H1 (cell line): ENCODE results near the gene CUL1. TPM values are rescaled to one million over a fixed set of nuclear protein-coding genes. Genes with fewer than 3 reads are reported as not detected.

Experiments
- CTCF ChIA-PET: fragments of 300-600 bp; sonication (Branson Sonifier 250); formaldehyde crosslinking; loops from one replicate; lab custom pipeline; 2021; ENCODE audit not compliant: partially characterized antibody; lab: Charles Lee
- POLR2A ChIA-PET: fragments of 300-600 bp; sonication (Branson Sonifier 250); formaldehyde crosslinking; loops from one replicate; lab custom pipeline; 2021; ENCODE audit warnings: inconsistent platforms; ENCODE audit not compliant: partially characterized antibody; lab: Charles Lee
- DNase-seq, 2 experiments: peaks; one replicate each; pipeline versions ENCODE4 v3.0.0 to v3.0.0-alpha.2; 2010 to 2022; ENCODE audit warnings: low spot score in 2 of 2, low read depth in 1 of 2, mixed read lengths in 1 of 2
- FAIRE-seq: peaks from 2 replicates; lab custom pipeline; 2011; peaks lifted over from hg19 to GRCh38; lab: Jason Lieb, UNC
- H2AFZ ChIP-seq: 2 replicates; pipeline ENCODE4 v1.8.1; 2012; ENCODE audit warnings: low read length, inconsistent platforms
- H2AK5ac ChIP-seq: 2 replicates; pipeline ENCODE4 v1.6.1; 2013; ENCODE audit warnings: low read depth, low read length
- H2BK120ac ChIP-seq: replicated peaks from 2 replicates; pipeline ENCODE3; 2013; ENCODE audit warnings: low read depth, low read length, inconsistent platforms
- H2BK12ac ChIP-seq: 2 replicates; pipeline ENCODE4 v1.6.1; 2013; ENCODE audit warnings: low read depth, low read length
- H2BK15ac ChIP-seq: 2 replicates; pipeline ENCODE4 v1.6.1; 2013; ENCODE audit warnings: low read length
- H2BK20ac ChIP-seq: 2 replicates; pipeline ENCODE4 v1.6.1; 2013; ENCODE audit warnings: low read length
- H2BK5ac ChIP-seq: 2 replicates; pipeline ENCODE4 v1.6.1; 2013; ENCODE audit warnings: low read depth, low read length
- H3K14ac ChIP-seq: 2 replicates; pipeline ENCODE4 v1.6.1; 2013; ENCODE audit warnings: inconsistent platforms; ENCODE audit not compliant: insufficient read length
- H3K18ac ChIP-seq: 2 replicates; pipeline ENCODE4 v1.6.1; 2013; ENCODE audit warnings: low read length; ENCODE audit errors: extremely low read depth
- H3K23ac ChIP-seq: 2 replicates; pipeline ENCODE4 v1.6.1; 2013; ENCODE audit warnings: inconsistent platforms; ENCODE audit not compliant: insufficient read length
- H3K23me2 ChIP-seq: 2 replicates; pipeline ENCODE4 v1.6.1; 2013; ENCODE audit warnings: low read depth, low read length
- H3K27ac ChIP-seq: 2 replicates; pipeline ENCODE4 v1.6.1; 2011; ENCODE audit warnings: low read depth, low read length, inconsistent platforms
- H3K27me3 ChIP-seq, 4 experiments: replicated peaks in 1 of 4; 1 replicate in 1 of 4; 2 replicates in 3 of 4; pipeline versions ENCODE4 v1.6.1 to v1.8.1; 2011 to 2013; ENCODE audit warnings: low read length in 3 of 4, mild to moderate bottlenecking in 3 of 4, inconsistent platforms in 2 of 4, mixed read lengths in 2 of 4, moderate library complexity in 1 of 4; ENCODE audit not compliant: control insufficient read depth in 3 of 4, insufficient read depth in 3 of 4; ENCODE audit errors: extremely low read depth in 1 of 4
- H3K36me3 ChIP-seq, 4 experiments: 2 replicates each; pipeline versions ENCODE4 v1.6.1 to v1.8.1; 2011 to 2013; ENCODE audit warnings: mild to moderate bottlenecking in 4 of 4, low read length in 3 of 4, moderate library complexity in 2 of 4, control low read depth in 1 of 4, inconsistent platforms in 1 of 4; ENCODE audit not compliant: insufficient read depth in 4 of 4, control insufficient read depth in 2 of 4
- H3K4ac ChIP-seq: replicated peaks from 2 replicates; pipeline ENCODE3; 2013; ENCODE audit warnings: low read length, low read depth, mixed read lengths, inconsistent platforms; ENCODE audit not compliant: insufficient read length
- H3K4me1 ChIP-seq, 4 experiments: replicated peaks in 1 of 4; 1 replicate in 1 of 4; 2 replicates in 3 of 4; pipeline versions ENCODE4 v1.6.1 to v1.8.1; 2011 to 2013; ENCODE audit warnings: low read length in 3 of 4, inconsistent platforms in 2 of 4, mixed read lengths in 1 of 4; ENCODE audit not compliant: insufficient read depth in 4 of 4, control insufficient read depth in 3 of 4
- H3K4me2 ChIP-seq, 2 experiments: 2 replicates each; pipeline versions ENCODE4 v1.6.1 to v1.8.1; 2011 to 2013; ENCODE audit warnings: low read depth in 2 of 2, low read length in 2 of 2, control low read depth in 1 of 2, inconsistent platforms in 1 of 2, mild to moderate bottlenecking in 1 of 2; ENCODE audit not compliant: insufficient read depth in 1 of 2
- H3K4me3 ChIP-seq, 4 experiments: fragments of 200-600, 300-600 bp in 1 of 4; sonication (generic), shearing (Covaris generic), sonication (Bioruptor Twin) in 1 of 4; 2 replicates each; pipeline versions ENCODE4 v1.5.1 to v1.8.1; 2011 to 2016; ENCODE audit warnings: low read length in 4 of 4, low read depth in 3 of 4, control low read depth in 2 of 4, inconsistent platforms in 2 of 4, mild to moderate bottlenecking in 2 of 4, mixed read lengths in 1 of 4, moderate library complexity in 1 of 4; ENCODE audit not compliant: insufficient read depth in 2 of 4; ENCODE audit errors: extremely low read depth in 1 of 4
- H3K56ac ChIP-seq: replicated peaks from 2 replicates; pipeline ENCODE3; 2013; ENCODE audit warnings: low read depth, mild to moderate bottlenecking, mixed read lengths, low read length, inconsistent platforms; ENCODE audit not compliant: insufficient read length
- H3K79me1 ChIP-seq: 2 replicates; pipeline ENCODE4 v1.6.1; 2013; ENCODE audit warnings: low read depth, low read length, control low read depth
- H3K79me2 ChIP-seq, 2 experiments: 2 replicates each; pipeline versions ENCODE4 v1.6.1 to v1.8.1; 2012 to 2013; ENCODE audit warnings: low read length in 2 of 2, mild to moderate bottlenecking in 2 of 2, inconsistent platforms in 1 of 2; ENCODE audit not compliant: insufficient read depth in 2 of 2, control insufficient read depth in 1 of 2
- H3K9ac ChIP-seq, 4 experiments: replicated peaks in 1 of 4; 1 replicate in 1 of 4; 2 replicates in 3 of 4; pipeline versions ENCODE4 v1.6.1 to v1.8.1; 2011 to 2013; ENCODE audit warnings: low read depth in 3 of 4, low read length in 3 of 4, control low read depth in 2 of 4, mild to moderate bottlenecking in 2 of 4, moderate library complexity in 2 of 4, inconsistent platforms in 1 of 4; ENCODE audit errors: extremely low read depth in 1 of 4
- H3K9me3 ChIP-seq, 2 experiments: 2 replicates each; pipeline versions ENCODE4 v1.6.1 to v1.8.1; 2012 to 2013; ENCODE audit warnings: mild to moderate bottlenecking in 2 of 2, moderate library complexity in 2 of 2, control low read depth in 1 of 2, inconsistent platforms in 1 of 2, low read depth in 1 of 2, low read length in 1 of 2, mixed read lengths in 1 of 2; ENCODE audit not compliant: insufficient read depth in 2 of 2
- H4K20me1 ChIP-seq, 2 experiments: replicated peaks in 1 of 2; 2 replicates each; pipeline versions ENCODE3 to v1.8.1; 2011 to 2013; ENCODE audit warnings: inconsistent platforms in 2 of 2, low read length in 2 of 2, mild to moderate bottlenecking in 1 of 2; ENCODE audit not compliant: insufficient read depth in 2 of 2, control insufficient read depth in 1 of 2
- H4K5ac ChIP-seq: 2 replicates; pipeline ENCODE4 v1.6.1; 2013; ENCODE audit warnings: low read length, low read depth, mixed read lengths, inconsistent platforms; ENCODE audit not compliant: insufficient read length
- H4K8ac ChIP-seq: 2 replicates; pipeline ENCODE4 v1.8.0; 2013; ENCODE audit warnings: mild to moderate bottlenecking, moderate library complexity, low read length, inconsistent platforms; ENCODE audit not compliant: insufficient read depth; ENCODE audit errors: extremely low read depth
- H4K91ac ChIP-seq: replicated peaks from 2 replicates; pipeline ENCODE3; 2013; ENCODE audit warnings: low read length, mixed read lengths, inconsistent platforms; ENCODE audit not compliant: insufficient read length
- CHD2 ChIP-seq: IDR thresholded peaks from 2 replicates; pipeline ENCODE4 v1.6.1; 2012; ENCODE audit warnings: low read length, improper control_type of control experiment
- HDAC6 ChIP-seq: IDR thresholded peaks from one replicate; pipeline ENCODE4 v1.7.1; 2012; ENCODE audit warnings: low read depth, mild to moderate bottlenecking, inconsistent platforms, low read length, moderate library complexity
- RAD21 ChIP-seq, 2 experiments: IDR thresholded peaks in 1 of 2; conservative IDR thresholded peaks in 1 of 2; 2 replicates each; pipeline ENCODE4 v1.6.1; 2011; ENCODE audit warnings: low read depth in 2 of 2, low read length in 2 of 2, improper control_type of control experiment in 1 of 2, inconsistent platforms in 1 of 2, mild to moderate bottlenecking in 1 of 2, moderate library complexity in 1 of 2
- RBBP5 ChIP-seq: IDR thresholded peaks from 2 replicates; pipeline ENCODE4 v1.7.1; 2012; ENCODE audit warnings: low read depth, mild to moderate bottlenecking, inconsistent platforms, low read length, moderate library complexity, borderline replicate concordance
- WGBS, 2 experiments: shearing (Covaris generic) in 1 of 2; methylation state at CpG; one replicate each; pipeline versions ENCODE4 v1.1.6 to v1.1.7; 2013 to 2015; ENCODE audit warnings: low lambda C conversion rate in 2 of 2, mixed read lengths in 2 of 2, inconsistent platforms in 1 of 2, low coverage in 1 of 2, missing lambda C conversion rate in 1 of 2; ENCODE audit not compliant: insufficient replicate concordance in 2 of 2, insufficient coverage in 1 of 2, insufficient read length in 1 of 2; ENCODE audit errors: extremely low coverage in 1 of 2, missing lambda C conversion rate in 1 of 2; 5-methylcytosine and 5-hydroxymethylcytosine counted together
- polyA plus RNA-seq, 7 experiments: library from polyadenylated mRNA; depleted of rRNA in 3 of 7; stranded (reverse) in 5 of 7; unstranded in 2 of 7; fragments of >200 nt in 5 of 7; fragments of 200-250 nt in 2 of 7; gene quantifications; 1 replicate in 5 of 7; 2 replicates in 1 of 7; 4 replicates in 1 of 7; pipeline versions ENCODE4 v1.2.1 to v1.2.3, GENCODE V29; 2011 to 2013; ENCODE audit warnings: missing spikeins in 2 of 7, mixed read lengths in 2 of 7
- total RNA-seq: library from RNA; stranded (reverse); fragmentation: NEBNext Ultra II Directional; extraction: Animal tissue kit (Norgen Biotek cat#: 25700); gene quantifications from 2 replicates; pipeline ENCODE4 v1.2.1, GENCODE V29; 2021

The CUL1 gene
- total and polyA plus RNA-seq, 2 of the 8 experiments (the other 6 are each of a cell fraction or from before 2014, with no cell fraction given) = 33.0 to 77.3 TPM

DNA sequence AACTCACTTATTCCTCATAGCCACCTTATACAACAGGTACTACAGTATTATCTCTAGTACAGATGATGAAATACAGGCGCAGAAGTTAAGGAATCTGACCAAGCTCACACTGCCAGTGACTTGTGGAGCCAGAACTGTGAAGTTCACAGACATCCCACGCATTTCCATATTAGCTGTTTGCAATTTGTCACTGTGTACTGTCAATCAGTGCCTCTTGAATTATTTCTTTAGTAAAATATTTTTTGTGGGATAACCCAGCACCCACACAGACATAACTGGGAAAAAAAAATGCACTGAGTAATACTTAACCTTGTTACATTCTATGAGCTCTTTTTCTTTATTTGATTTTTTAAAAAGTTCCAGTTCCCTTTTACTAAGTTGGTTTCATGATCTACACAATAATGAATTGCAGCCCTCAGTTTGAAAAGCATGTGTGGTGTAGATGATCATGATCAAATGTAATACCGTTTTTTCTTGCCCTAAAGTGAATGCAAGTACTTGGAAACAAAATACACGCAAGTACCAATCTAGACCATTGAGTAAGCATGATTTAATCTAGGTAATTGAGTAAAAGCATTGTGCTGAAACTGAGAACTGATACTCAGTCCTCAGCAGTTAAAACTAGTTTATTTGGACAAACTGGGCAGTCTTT, 14.1 kb downstream of the CUL1 start:
- H3K27ac ChIP-seq = no peak overlapping the region

More for the DNA sequence above, 14.1 kb downstream of the CUL1 start:
- no peaks in the 10 kb centered on the region for H3K27me3 ChIP-seq
- no peak overlapping the region for H4K8ac ChIP-seq
- ChIA-PET POLR2A (interaction anchor here (2.3 to 3.1 kb wide), 2 partner anchors 12 to 16 kb away, joined by 9 to 11 read pairs; no protein-coding TSS in a partner anchor), CTCF (interaction anchor here (1.2 to 1.5 kb wide), 2 partner anchors 9 to 10 kb away, joined by 4 to 5 read pairs; no protein-coding TSS in a partner anchor)
- H3K9me3 ChIP-seq = no peaks in the 10 kb centered on the region
- H3K4me2 ChIP-seq = no peak overlapping the region
- no peak overlapping the region for H2BK15ac ChIP-seq
- H2BK12ac ChIP-seq = no peak overlapping the region
- H3K23ac ChIP-seq = no peak overlapping the region
- H3K18ac ChIP-seq = no peak overlapping the region
- H2BK5ac ChIP-seq = no peak overlapping the region
- peaks cover 50 to 100% of the 10 kb centered on the region in 2 experiments for H3K79me2 ChIP-seq
- H2BK120ac ChIP-seq = no peak overlapping the region
- H3K23me2 ChIP-seq = no peaks in the 10 kb centered on the region
- no peak overlapping the region for H3K56ac ChIP-seq
- FAIRE-seq = no peak
- H4K91ac ChIP-seq = no peak overlapping the region
- no peak for DNase-seq
- no peak overlapping the region for H3K9ac ChIP-seq
- no peak overlapping the region for H4K5ac ChIP-seq
- no peak for TF ChIP-seq RAD21 (IDR thresholded peaks at IDR 0.05 in 1 of 2, conservative IDR thresholded peaks at IDR 0.05 in 1 of 2; ENCODE audit: low read depth in 2 of 2, low read length in 2 of 2)
- no peak for TF ChIP-seq RBBP5
- TF ChIP-seq HDAC6 = no peak
- TF ChIP-seq CHD2 = no peak
- peaks cover 0 to 7% (median 4%) of the 10 kb centered on the region in 4 experiments; a peak in 4 of 7 replicates for H3K4me1 ChIP-seq
- WGBS, 2 experiments = 90% methylated on average over 4 of the region's 4 CpGs; no CpG with 5 or more reads in 1 of the 2 experiments
- H3K36me3 ChIP-seq = no peaks in the 10 kb centered on the region
- no peak overlapping the region for H3K14ac ChIP-seq
- no peak overlapping the region for H2AFZ ChIP-seq
- H3K79me1 ChIP-seq = peaks cover 11% of the 10 kb centered on the region; the same call in 1 of the 2 replicates
- peaks cover 2 to 14% of the 10 kb centered on the region in 2 experiments for H4K20me1 ChIP-seq
- no peak overlapping the region for H2BK20ac ChIP-seq
- no peak overlapping the region for H2AK5ac ChIP-seq
- H3K4ac ChIP-seq = no peak overlapping the region
- no peak overlapping the region for H3K4me3 ChIP-seq
